GM19455 (cell line): Measurements from ENCODE around the gene TRMT112.
"Not testable (repeated sequence)": the region's sequence is repeated elsewhere in the genome, so short reads cannot be mapped to it uniquely, and the experiment has no call there.

Experiments
- ATAC-seq: cut with Tn5 transposase; IDR thresholded peaks from one replicate; pipeline ENCODE4 v1.9.1; 2021; ENCODE audit not compliant: unreplicated experiment

TRMT112 gene

DNA sequence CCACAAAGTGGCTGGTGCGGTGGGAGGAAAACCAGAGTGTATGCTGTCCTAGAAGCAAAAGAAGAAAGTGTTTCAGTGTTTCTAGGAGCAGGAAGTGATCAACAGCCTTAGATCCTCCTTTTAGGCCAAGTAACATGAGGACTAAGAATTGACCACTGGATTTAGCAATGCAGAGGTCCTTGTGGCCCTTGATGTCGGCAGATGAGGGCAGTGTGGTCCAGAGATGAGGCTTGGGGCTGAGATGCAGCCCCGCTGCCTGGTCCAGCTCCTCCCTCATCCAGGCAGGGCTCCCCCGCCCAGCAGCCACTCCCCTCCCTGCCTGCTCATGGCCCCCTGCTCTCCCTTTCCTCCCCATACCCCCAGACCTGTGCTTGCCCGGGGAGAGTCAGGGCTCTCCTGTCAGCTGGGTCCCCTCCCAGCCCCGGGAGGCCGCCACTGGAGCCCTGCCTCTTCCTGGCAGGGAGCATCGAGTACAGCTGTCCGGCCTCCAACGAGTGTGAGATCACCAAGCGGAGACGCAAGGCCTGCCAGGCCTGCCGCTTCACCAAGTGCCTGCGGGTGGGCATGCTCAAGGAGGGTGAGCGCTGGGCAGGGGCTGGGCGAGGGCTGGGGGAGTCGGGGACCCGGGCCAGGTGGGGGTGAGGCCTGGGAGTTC lies 3.7 kb downstream of the TRMT112 start:
- no peak for ATAC-seq

DNA sequence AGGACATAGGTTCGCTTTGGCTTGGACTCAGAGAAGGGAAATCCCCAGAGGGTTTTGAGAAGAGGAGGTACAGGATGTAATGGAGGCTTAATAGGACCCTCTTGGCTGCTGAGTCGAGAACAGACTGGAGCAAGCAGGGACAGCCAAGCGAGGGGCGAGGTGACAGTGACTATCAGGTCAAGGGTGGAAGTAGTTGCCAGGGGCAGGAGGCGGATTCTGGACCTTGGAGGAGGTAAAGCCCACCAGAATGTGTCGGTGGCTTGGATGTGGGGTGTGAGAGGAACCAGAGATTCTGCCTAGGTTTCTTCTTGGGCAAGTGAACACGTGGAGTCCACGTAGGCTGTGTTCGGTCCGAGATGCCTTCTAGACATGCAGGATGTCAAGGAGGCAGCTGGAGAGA lies 4.4 kb downstream of the TRMT112 start:
- no peak for ATAC-seq

DNA sequence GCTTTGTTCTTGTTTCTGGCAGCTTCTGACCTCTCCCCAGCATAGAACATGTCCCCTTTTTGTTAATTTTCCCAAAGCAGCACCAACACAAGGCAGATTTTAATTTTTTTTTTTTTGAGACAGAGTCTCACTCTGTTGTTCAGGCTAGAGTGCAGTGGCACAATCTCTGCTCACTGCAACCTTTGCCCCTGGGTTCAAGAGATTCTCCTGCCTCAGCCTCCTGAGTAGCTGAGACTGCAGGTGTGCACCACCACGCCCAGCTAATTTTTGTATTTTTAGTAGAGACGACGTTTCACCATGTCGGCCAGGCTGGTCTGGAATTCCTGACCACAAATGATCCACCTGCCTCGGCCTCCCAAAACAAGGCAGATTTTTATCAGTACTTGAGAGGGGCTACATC lies 9.6 kb downstream of the TRMT112 start:
- ATAC-seq, result not testable (repeated sequence)

DNA sequence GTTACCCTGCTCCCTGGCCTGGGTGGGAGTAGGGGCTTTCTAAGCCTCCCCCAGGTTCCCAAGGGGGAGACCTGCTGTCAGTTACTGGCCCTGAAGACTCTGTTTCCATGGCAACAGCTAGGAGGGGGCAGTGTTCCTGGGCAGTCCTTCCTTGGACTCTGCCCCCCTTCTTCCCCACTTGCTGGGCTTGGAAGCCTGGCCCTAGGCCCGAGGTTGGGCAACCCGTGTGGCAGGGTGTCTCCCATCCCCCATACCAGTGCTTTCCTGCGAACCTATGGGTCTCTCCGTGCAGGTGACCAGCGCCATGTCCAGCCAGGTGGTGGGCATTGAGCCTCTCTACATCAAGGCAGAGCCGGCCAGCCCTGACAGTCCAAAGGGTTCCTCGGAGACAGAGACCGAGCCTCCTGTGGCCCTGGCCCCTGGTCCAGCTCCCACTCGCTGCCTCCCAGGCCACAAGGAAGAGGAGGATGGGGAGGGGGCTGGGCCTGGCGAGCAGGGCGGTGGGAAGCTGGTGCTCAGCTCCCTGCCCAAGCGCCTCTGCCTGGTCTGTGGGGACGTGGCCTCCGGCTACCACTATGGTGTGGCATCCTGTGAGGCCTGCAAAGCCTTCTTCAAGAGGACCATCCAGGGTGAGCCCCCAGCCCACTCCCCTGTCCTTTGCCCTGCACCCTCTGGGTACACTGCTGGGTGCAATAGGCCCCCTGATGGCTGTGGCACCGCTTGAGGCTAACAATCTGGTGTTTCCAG lies 10.3 kb downstream of the TRMT112 start:
- no peak for ATAC-seq

DNA sequence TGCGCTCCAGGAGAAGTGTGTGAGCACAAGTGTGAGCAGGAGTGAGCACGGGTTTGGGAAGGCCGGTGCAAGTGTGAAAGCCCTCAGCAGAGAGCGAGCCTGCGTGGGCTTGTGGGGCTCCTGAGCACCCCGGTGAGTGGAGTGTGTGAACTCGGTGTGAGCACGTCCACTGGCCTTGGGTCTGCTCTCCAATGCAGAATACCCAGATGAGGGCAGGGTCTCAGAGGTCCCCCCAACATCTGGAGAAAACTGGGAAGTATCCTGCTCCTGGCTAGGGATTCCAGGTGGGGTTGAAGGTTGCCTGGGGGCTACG lies 10.8 kb downstream of the TRMT112 start:
- no peak for ATAC-seq

DNA sequence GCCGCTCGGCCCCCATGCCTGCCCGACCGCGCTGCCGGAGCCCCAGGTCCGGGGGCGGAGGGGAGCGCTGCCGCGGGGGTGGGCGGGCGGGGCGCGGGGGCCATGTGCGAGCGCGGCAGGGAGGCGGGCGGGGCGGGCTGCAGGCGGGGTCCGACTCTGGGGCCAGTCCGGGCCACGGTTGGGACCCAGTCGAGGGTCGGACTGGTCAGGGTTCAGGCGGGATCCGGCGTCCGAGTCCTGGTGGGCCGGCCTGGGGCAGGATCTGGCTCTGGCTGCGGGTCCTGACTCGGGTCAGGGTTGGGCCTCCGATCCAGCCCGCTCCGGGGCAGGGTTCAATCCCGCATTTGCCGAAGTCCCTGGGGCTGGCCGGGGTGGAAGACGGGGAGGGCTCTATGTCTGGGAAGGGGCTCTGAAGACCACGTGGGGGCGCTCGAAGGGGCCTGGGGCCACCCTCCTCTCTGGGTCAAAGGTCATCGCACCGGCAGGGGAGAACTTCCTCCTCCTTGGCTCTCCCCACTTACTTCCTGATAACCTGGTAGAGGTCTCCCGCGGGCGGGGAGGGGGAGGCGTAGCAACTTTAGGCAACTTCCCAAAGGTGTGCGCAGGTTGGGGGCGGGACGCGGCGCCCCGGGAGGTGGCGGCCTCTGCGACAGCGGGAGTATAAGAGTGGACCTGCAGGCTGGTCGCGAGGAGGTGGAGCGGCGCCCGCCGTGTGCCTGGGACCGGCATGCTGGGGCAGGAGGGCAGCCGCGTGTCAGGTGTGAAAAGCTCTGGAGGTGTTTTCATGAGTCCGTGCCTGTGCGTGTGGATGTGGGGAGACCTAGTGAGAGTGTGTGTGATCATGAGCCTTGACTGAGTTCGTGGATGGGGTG lies 11.4 kb downstream of the TRMT112 start:
- peak; percentile 32 for ATAC-seq

DNA sequence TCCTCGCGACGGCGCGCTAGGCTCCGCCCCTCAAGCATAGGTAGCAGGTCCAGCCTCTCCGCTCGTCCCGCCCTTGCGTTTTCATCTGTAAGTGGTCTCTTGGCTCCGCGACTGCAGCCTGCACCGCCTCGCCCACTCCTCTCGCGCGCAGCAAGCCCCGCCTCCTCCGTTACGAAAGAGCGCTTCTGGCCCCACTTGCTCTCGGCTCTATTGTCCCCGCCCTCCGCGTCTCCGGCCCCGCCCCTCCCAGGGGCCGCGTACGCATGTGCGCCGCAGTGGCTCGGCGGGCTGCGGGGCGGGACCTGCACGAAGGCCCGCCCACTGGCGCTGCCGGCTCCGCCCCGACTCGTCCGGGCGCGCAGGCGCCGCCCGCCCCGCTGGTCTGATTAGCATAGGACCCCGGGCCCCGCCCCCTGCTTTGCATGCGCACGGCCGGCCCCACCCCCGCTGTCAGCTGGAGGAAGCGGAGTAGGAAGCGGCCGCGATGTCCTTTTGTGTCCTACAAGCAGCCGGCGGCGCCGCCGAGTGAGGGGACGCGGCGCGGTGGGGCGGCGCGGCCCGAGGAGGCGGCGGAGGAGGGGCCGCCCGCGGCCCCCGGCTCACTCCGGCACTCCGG lies 12.2 kb downstream of the TRMT112 start, which contains the start of gene ESRRA:
Gene ESRRA (plus strand): TSS at position 450 of the 616 bp plus-strand sequence. CDS start 1,656 bp downstream, outside the sequence.
- ATAC-seq, result peak; percentile 60

DNA sequence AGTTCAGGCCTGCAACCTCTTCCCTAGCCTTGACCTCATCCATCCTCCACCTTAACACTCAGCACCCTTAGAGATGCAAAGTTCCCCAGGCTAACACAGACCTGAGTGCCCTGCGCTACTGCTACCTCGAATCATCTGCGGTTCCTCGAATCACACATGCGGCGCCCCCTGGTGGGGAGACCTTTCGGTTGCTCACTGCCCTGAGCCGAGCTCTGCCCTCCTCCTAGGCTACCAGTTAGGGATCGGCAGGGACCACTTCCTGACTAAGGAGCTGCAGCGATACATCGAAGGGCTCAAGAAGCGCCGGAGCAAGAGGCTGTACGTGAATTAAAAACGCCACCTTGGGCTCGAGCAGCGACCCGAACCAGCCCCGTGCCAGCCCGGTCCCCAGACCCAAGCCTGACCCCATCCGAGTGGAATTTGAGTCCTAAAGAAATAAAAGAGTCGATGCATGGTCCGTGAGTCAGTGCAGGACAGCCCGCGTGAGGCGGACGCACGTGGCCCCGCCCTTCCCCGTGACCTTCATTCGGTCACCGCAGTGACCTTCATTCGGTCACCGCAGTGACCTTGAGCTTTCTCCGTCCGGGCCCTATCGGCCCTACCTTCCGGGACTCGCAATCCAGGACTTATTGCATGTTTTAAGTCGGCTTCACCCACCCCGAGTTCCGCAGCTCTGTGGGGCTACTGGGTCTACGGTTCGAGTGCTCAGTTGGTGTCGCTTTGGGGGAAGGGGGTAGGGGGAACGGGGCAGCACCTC lies 12.9 kb downstream of the TRMT112 start:
- peak; percentile 25 for ATAC-seq

DNA sequence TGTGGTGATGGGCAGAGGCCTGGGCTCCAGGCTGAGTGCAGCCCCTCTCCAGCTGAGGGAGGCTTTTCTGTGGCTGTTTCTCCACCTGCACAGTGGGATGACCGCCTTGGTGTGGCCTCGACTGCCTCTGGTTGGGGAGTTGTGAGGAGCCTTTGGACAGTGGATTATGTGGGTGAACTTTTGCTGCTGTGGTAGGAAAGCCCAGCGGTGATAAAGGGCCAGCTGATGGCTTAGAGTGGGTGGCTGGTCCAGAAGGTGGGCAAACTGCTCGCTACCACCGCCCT lies 13.4 kb downstream of the TRMT112 start:
- ATAC-seq, result no peak

DNA sequence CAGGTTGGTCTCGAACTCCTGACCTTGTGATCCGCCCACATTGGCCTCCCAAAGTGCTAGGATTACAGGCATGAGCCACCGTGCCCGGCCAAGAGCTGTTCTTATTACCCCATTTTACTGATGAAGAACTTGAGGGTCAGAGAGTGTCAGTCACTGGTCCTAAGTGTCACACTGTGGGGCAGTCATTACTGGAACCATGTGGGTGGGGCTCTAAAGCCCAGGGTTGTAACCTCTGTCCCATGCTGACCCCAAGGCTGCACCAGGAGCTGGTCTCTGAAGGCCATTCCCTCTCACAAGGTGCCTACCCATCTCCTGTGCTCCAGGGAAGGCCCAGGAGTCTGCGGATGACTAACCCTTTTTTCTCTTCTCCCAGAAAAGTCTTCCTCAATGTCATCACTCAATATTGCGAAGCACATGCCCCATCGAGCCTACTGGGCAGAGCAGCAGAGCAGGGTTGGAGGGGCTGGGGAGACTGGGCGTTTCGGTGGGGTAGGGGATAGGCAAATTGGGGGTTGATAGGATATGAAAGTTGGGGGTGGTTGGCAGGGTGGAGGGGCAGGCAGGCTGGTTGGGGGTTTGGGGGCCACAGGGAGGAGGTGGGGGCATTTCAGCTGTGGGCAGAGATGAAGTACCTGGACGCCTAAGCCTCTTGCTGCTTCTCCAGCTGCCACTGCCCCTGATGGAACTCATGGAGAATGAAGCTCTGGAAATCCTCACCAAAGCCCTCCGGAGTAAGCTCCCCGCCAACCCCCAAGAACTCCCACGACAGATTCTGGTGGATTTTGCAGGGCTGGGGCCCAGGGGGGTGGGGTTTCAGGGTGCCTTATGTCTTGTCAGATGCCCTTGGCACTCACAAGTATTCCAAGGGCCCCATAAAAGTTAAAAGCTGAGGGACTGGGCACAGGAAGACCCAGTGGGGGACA lies 14.0 kb downstream of the TRMT112 start:
- no peak for ATAC-seq

DNA sequence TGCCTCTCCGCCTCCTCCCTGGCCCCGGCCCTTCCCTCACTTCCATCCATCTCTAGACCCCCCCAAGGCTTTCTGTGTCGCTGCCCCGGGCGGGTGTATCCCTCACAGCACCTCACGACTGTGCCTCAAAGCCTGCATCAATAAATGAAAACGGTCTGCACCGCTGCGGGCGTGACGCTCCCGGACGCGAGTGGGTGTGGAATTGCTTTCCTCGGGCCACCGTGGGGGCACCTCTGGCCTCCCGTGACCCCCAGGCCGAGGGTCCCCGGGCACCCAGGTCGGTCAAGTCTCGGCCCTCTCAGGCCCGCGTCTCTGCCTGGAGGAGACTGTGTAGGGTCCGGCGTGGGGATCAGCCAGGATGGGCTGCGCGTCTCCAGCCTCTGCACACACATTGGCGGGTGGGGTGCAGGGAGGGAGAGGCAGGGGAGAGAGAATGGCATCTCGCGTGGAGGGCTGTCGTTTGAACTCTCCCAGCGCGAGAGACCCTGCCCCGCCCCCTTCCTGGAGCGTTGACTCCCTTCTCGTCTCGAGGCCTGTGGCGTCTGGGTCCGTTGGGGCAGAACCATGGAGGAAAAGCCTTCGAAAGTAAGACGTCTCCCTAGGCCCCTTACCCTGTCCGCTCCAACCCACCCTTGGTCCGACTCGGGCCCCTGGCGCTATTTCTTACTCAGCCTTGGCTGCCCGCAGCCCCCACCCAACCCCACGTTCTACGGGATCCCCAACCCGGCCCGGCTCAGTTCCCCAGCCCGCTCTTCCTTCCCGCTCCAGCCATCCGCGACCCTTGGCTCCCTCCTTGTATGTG lies 17.3 kb downstream of the TRMT112 start, which contains the start of gene CATSPERZ:
Gene CATSPERZ (plus strand): TSS at position 512 of the 802 bp plus-strand sequence. CDS start 53 bp downstream, at position 565.
- ATAC-seq, result no peak

DNA sequence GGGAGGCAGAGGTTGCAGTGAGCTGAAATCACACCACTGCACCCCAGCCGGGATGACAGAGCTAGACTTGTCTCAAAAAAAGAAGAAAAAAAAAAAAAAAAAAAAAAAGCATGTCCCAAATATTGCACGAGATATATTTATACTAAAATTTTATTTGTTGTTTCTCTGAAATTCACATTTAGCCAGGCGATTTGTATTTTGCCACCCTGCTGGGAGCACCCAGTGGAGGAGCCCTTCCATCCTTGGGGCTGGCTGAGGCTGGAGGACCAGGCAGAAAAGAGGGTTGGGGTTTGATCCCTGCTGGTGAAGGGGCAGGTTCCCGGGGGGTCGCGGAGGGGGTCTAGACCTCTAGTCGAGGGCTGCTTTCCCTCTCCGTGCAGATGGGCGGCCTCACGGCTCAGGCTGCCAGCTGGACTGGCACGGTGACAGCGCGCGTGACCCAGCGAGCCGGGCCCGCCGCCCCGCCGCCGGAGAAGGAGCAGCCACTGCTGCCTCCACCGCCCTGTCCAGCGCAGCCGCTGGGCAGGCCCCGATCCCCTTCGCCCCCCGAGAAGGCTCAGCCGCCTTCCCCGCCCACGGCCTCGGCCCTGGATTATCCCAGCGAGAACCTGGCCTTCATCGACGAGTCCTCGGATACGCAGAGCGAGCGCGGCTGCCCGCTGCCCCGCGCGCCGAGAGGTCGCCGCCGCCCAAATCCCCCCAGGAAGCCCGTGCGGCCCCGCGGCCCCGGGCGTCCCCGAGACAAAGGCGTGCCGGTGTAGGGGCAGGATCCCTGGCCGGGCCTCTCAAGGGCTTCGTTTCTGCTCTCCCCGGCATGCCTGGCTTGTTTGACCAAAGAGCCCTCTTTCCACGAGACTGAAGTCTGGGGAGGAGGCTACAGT lies 18.2 kb downstream of the TRMT112 start:
- no peak for ATAC-seq

DNA sequence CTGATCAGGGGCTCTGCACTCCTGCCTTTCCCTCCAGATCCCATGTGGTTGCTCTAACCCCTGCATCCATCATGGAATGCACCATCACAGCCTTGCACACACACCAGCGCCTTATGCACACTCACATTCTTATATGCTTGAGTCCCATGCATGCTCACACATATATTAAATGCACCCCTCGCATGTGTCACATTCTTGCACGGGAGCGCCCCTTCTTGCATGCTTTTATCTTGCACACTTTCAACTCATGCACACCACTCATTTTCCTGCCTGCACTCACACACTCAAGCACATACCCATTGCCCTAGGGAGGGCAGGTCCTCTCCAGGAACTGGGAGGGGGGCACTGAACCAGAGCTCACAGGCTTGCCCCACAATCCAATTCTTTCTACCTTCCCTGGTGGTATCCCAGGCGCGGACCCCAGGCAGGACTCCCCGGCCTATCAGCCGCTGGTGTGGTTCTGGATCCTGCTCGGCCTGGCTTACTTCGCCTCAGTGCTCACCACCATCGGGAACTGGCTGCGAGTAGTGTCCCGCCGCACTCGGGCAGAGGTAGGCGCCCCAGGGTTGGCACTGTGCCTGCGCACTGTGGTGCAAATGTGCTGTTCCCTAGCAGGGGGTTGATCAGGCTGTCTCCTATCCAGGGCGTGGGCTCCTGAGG lies 19.5 kb downstream of the TRMT112 start:
- no peak for ATAC-seq

DNA sequence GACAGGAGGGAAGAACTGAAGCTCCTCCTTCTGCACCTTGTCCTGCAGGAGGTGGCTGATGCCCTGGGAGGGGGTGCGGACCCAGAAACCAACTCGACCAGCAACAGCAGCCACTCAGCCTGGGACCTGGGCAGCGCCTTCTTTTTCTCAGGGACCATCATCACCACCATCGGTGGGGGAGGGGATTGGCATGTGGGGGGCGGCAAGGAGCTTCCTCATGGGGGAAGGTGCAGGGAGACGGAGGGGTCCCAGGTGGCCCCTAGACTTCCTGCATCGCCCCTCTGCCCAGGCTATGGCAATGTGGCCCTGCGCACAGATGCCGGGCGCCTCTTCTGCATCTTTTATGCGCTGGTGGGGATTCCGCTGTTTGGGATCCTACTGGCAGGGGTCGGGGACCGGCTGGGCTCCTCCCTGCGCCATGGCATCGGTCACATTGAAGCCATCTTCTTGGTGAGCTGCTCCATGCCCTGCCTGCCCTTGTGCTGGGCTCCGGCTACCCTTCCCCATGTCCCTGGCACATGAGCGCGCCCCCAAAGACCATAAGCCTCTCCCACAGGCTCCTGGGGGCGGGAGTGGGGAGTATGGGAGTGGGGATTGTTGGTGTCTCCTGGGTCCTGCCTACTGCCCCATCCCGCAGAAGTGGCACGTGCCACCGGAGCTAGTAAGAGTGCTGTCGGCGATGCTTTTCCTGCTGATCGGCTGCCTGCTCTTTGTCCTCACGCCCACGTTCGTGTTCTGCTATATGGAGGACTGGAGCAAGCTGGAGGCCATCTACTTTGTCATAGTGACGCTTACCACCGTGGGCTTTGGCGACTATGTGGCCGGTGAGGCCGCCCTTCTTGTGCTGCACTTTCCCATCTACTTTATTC lies 20.3 kb downstream of the TRMT112 start:
- no peak for ATAC-seq

DNA sequence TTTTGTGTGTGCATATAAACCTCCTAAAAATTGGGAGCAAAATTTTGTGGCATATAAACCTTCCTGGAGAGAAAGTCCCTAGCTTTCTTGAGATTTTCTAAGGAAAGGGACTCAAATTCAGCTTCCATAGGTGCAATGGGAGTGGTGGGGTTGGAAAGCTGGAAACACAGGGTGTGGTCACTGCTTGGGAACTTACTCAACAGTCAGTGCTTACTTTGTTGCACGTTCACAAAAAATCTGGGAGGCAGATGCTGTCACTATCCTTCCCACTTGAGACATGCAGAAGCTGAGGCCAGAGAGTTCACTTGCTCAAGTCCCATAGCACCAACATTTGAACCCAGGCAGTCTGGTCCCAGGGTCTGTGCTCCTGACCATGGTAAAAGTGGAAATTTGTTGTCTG lies 21.1 kb downstream of the TRMT112 start:
- ATAC-seq, result no peak

DNA sequence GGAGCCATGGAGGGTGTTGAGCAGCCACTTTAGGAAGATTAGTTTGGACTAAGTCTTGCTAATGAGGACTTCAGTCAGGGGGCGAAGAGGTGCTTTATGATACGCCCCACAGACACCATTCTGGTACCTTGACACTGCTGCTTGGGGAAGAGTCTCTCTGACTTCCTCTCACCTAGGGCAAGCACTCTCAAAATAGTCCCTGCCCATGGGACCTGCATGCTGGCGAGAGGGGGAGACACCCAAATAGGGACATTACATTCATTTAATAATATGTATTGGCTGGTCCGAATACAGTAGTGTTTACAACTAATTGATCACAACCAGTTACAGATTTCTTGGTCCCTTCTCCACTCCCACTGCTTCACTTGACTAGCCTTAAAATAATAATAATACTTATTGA lies 21.6 kb downstream of the TRMT112 start:
- no peak for ATAC-seq
